ENCODE measurements around the gene ESX1. TPM values are rescaled to one million over a fixed set of nuclear protein-coding genes. Genes with fewer than 3 reads are reported as not detected.
A peak's percentile ranks its signal among the peaks of the same experiment; 100 is the strongest.

The ESX1 gene
- polyA plus RNA-seq, 2 of the 4 experiments (the other 2 are of a cell fraction) = 0.05 TPM; not detected in 1

GRCh38 chrX:104281564-104281963, 26.8 kb upstream of the ESX1 start (continued):
- TF ChIP-seq FOSB (CRISPR knock-in tag; IDR thresholded peaks at IDR 0.05) (no peak), ZFP36 (IDR thresholded peaks at IDR 0.05; ENCODE audit: borderline replicate concordance, partially characterized antibody) (no peak), TP53 (CRISPR knock-in tag; IDR thresholded peaks at IDR 0.05) (no peak), CHD4 (IDR thresholded peaks at IDR 0.05; ENCODE audit: borderline replicate concordance) (no peak), PBX3 (IDR thresholded peaks at IDR 0.05) (no peak), MAZ (IDR thresholded peaks at IDR 0.05; ENCODE audit: borderline replicate concordance, low read depth, low read length) (no peak)

GRCh38 chrX:104280609-104281008, 25.9 kb upstream of the ESX1 start:
- TF ChIP-seq MAFK (IDR thresholded peaks at IDR 0.05; ENCODE audit: partially characterized antibody) = peak; percentile 50
- TF ChIP-seq CHD2 (IDR thresholded peaks at IDR 0.05; ENCODE audit: low read length, partially characterized antibody) = no peak
- no peak for TF ChIP-seq HEYL (CRISPR knock-in tag; IDR thresholded peaks at IDR 0.05)
- TF ChIP-seq NFE2L2 (conservative IDR thresholded peaks at IDR 0.05; ENCODE audit: low read length) = no peak
- Histone ChIP-seq H3K4me1 (no peaks in the 10 kb centered on the region), H3K27ac (no peak overlapping the region), H3K9me3 (no peaks in the 10 kb centered on the region), H3K4me3 (no peak overlapping the region), H3K4me2 (no peak overlapping the region)
- 48% methylated on average over 5 of the region's 5 CpGs for WGBS (ENCODE audit: missing lambda C conversion rate)
- ChIA-PET CTCF (interaction anchor here (1.1 kb wide), 1 partner anchor 10 kb away, joined by 3 read pairs; no protein-coding TSS in a partner anchor), POLR2A (no interaction called here)
- DNase-seq (ENCODE audit: low read depth in 1 of 2, low spot score in 1 of 2) (no peak), FAIRE-seq (peak; percentile 51), ATAC-seq (no peak)

- Histone ChIP-seq H3K4me3 (peak overlapping the region; percentile 26; the same call in 1 of the 3 replicates), H3K4me2 (peak overlapping the region; percentile 69), H3K27ac (no peak overlapping the region), H3K4me1 (no peaks in the 10 kb centered on the region), H3K9me3 (no peaks in the 10 kb centered on the region)
- ChIA-PET CTCF (interaction anchor here (0.5 to 1.7 kb wide), 13 partner anchors 9 to 84 kb away, joined by 3 to 9 read pairs (median 3); no protein-coding TSS in a partner anchor), POLR2A (no interaction called here)
- ATAC-seq (peak; percentile 73 to 89; a peak in 5 of 6 replicates), DNase-seq (ENCODE audit: low read depth in 1 of 2, low spot score in 1 of 2) (peak; percentile 39 to 58), FAIRE-seq (peak; percentile 98)
- under 1% methylated on average over 7 of the region's 7 CpGs for WGBS (ENCODE audit: missing lambda C conversion rate)
- no peak for TF ChIP-seq MAX (IDR thresholded peaks at IDR 0.05)
- no peak for TF ChIP-seq FOSB (CRISPR knock-in tag; IDR thresholded peaks at IDR 0.05)
- TF ChIP-seq ESRRA (IDR thresholded peaks at IDR 0.05; ENCODE audit: borderline replicate concordance, low read length) = no peak
- no peak for TF ChIP-seq PHF8 (IDR thresholded peaks at IDR 0.05; ENCODE audit: borderline replicate concordance, low read depth)
- no peak for TF ChIP-seq HOXB13 (CRISPR knock-in tag; IDR thresholded peaks at IDR 0.05; ENCODE audit: low read depth)
- TF ChIP-seq USF2 (IDR thresholded peaks at IDR 0.05) = no peak
- no peak for TF ChIP-seq POLR2A (IDR thresholded peaks at IDR 0.05; ENCODE audit: low read length)
- TF ChIP-seq RFX5 (IDR thresholded peaks at IDR 0.05) = no peak
- TF ChIP-seq EP300 (IDR thresholded peaks at IDR 0.05) = no peak
- no peak for TF ChIP-seq BCL3 (IDR thresholded peaks at IDR 0.05)
- peak; percentile 52 for TF ChIP-seq SMC3 (IDR thresholded peaks at IDR 0.05)
- TF ChIP-seq E2F6 (IDR thresholded peaks at IDR 0.05; ENCODE audit: borderline replicate concordance, low read depth) = no peak
- TF ChIP-seq MAZ (IDR thresholded peaks at IDR 0.05; ENCODE audit: borderline replicate concordance, low read depth, low read length) = no peak
- TF ChIP-seq MYC (IDR thresholded peaks at IDR 0.05; ENCODE audit: borderline replicate concordance, low read length) = no peak
- TF ChIP-seq ATOH8 (CRISPR knock-in tag; IDR thresholded peaks at IDR 0.05; ENCODE audit: low read depth) = no peak
- TF ChIP-seq RAD21 (conservative IDR thresholded peaks at IDR 0.05 in 1 of 2, IDR thresholded peaks at IDR 0.05 in 1 of 2) = peak; percentile 63 to 68
- TF ChIP-seq RCOR1 (IDR thresholded peaks at IDR 0.05; ENCODE audit: low read depth, low read length) = no peak
- no peak for TF ChIP-seq ZFP36 (IDR thresholded peaks at IDR 0.05; ENCODE audit: borderline replicate concordance, partially characterized antibody)
- TF ChIP-seq CHD2 (IDR thresholded peaks at IDR 0.05; ENCODE audit: low read length, partially characterized antibody) = no peak
- no peak for TF ChIP-seq NPAS2 (CRISPR knock-in tag; IDR thresholded peaks at IDR 0.05; ENCODE audit: borderline replicate concordance)
- no peak for TF ChIP-seq EHF (CRISPR knock-in tag; IDR thresholded peaks at IDR 0.05)
- TF ChIP-seq CBX8 (IDR thresholded peaks at IDR 0.05) = no peak
- TF ChIP-seq ELK1 (IDR thresholded peaks at IDR 0.05; ENCODE audit: low read depth, low read length) = no peak
- TF ChIP-seq ZC3H11A (IDR thresholded peaks at IDR 0.05) = no peak
Measured at GRCh38 chrX:104270916-104271512, 16.3 kb upstream of the ESX1 start.
